GM19193 (cell line): Measurements from ENCODE around the gene IQGAP1.

ENCODE experiments used
- POLR2A ChIP-seq: IDR thresholded peaks from 4 replicates; pipeline ENCODE4 v1.6.1; 2011; ENCODE audit not compliant: insufficient read depth, insufficient read length; ENCODE audit errors: extremely low read depth

Gene IQGAP1

GRCh38 chr15:90400759-90401314, 12.8 kb downstream of the IQGAP1 start:
- TF ChIP-seq POLR2A = no peak

GRCh38 chr15:90401495-90401894, 13.5 kb downstream of the IQGAP1 start:
- TF ChIP-seq POLR2A = no peak

- TF ChIP-seq POLR2A = no peak
Observed at GRCh38 chr15:90402223-90402622, 14.2 kb downstream of the IQGAP1 start.

- TF ChIP-seq POLR2A = no peak
Observed at GRCh38 chr15:90402767-90403166, 14.7 kb downstream of the IQGAP1 start.

- no peak for TF ChIP-seq POLR2A
Observed at GRCh38 chr15:90405055-90405607, 17.1 kb downstream of the IQGAP1 start.

- TF ChIP-seq POLR2A = no peak
Observed at GRCh38 chr15:90407336-90407735, 19.3 kb downstream of the IQGAP1 start.

GRCh38 chr15:90407871-90408317, 19.9 kb downstream of the IQGAP1 start:
- TF ChIP-seq POLR2A = no peak

GRCh38 chr15:90408657-90409056, 20.6 kb downstream of the IQGAP1 start:
- TF ChIP-seq POLR2A = no peak

- no peak for TF ChIP-seq POLR2A
Observed at GRCh38 chr15:90411176-90411575, 23.1 kb downstream of the IQGAP1 start.

GRCh38 chr15:90412356-90413194, 24.5 kb downstream of the IQGAP1 start:
- TF ChIP-seq POLR2A = no peak

- TF ChIP-seq POLR2A = no peak
Observed at GRCh38 chr15:90413411-90414379, 25.7 kb downstream of the IQGAP1 start.

- no peak for TF ChIP-seq POLR2A
Observed at GRCh38 chr15:90414408-90415028, 26.5 kb downstream of the IQGAP1 start.

- TF ChIP-seq POLR2A = no peak
Observed at GRCh38 chr15:90418627-90419026, 30.6 kb downstream of the IQGAP1 start.

GRCh38 chr15:90419206-90419605, 31.2 kb downstream of the IQGAP1 start:
- no peak for TF ChIP-seq POLR2A
